ENCODE data around the gene MED27. TPM values are rescaled to one million over a fixed set of nuclear protein-coding genes. Genes with fewer than 3 reads are reported as not detected.

MED27 gene
- total and polyA plus RNA-seq, 2 of the 4 experiments (the other 2 are of a cell fraction), result 50.2 to 63.4 TPM

DNA sequence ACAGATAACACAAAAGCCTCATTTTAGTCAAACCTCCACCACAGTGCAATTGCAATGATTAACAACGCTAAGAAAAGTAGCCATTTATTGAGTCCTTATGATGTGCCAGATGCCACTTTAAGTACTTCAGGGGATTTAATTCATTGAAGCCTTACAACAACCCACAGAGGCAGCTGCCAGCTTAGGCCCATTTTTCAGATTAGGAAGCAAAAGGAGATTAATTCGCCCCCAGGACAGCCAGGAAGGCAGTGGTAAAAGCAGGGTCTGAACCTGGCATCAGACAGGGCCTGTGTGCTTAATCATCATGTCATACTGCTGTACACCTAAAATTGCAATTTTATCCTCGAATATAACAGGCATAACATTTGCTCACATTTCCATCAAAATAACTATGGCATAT, 23.9 kb downstream of the MED27 start:
- H4K20me1 ChIP-seq (ENCODE audit: insufficient read depth, low read length), result peaks cover 41% of the 10 kb centered on the region
- no peak overlapping the region for H4K91ac ChIP-seq (ENCODE audit: insufficient read depth, low read depth, low read length)
- H2BK5ac ChIP-seq (ENCODE audit: low read depth, low read length, poor library complexity, severe bottlenecking), result no peak overlapping the region
- H3K9me1 ChIP-seq (ENCODE audit: insufficient read depth, low read length), result peaks cover 9% of the 10 kb centered on the region; the same call in 1 of the 2 replicates
- dilution Hi-C loops (cut with HindIII; ENCODE audit: low sequenced_read_pairs, unreplicated experiment) (no loop called here), intact Hi-C loops (cut with micrococcal nuclease) (no loop called here), in situ Hi-C loops (cut with MboI; ENCODE audit: low sequenced_read_pairs) (no loop called here)
- no peaks in the 10 kb centered on the region for H3K9me3 ChIP-seq (ENCODE audit: control insufficient read depth, insufficient read depth, low read length)
- H2AFZ ChIP-seq (replicated peaks; ENCODE audit: low read length, poor library complexity), result no peak overlapping the region
- H3K36me3 ChIP-seq (ENCODE audit: control insufficient read depth, insufficient read depth, low read length), result peaks cover 5% of the 10 kb centered on the region; the same call in 1 of the 2 replicates
- no peak overlapping the region for H2BK120ac ChIP-seq (ENCODE audit: low read depth, low read length)
- H2BK15ac ChIP-seq (ENCODE audit: low read depth, low read length), result no peak overlapping the region
- no peaks in the 10 kb centered on the region for H3K4me1 ChIP-seq (ENCODE audit: control insufficient read depth, insufficient read depth, low read length)
- WGBS, 2 experiments (ENCODE audit: extremely low coverage in 2 of 2, insufficient read length in 1 of 2), result 92% methylated on average over 2 of the region's 3 CpGs; no CpG with 5 or more reads in 1 of the 2 experiments
- H3K23ac ChIP-seq (ENCODE audit: low read depth, low read length), result no peak overlapping the region
- no peak overlapping the region for H3K27ac ChIP-seq (ENCODE audit: insufficient read depth, low read length)
- no peak overlapping the region for H2AK5ac ChIP-seq (ENCODE audit: low read depth, low read length)
- H3K14ac ChIP-seq (replicated peaks; ENCODE audit: low read depth, low read length), result no peak overlapping the region
- H3K4me2 ChIP-seq (ENCODE audit: low read depth, low read length), result no peak overlapping the region
- no peak overlapping the region for H3K56ac ChIP-seq (ENCODE audit: extremely low read depth, insufficient read depth, low read length)
- no peak for DNase-seq
- TF ChIP-seq NFE2L2 (IDR thresholded peaks at IDR 0.05; ENCODE audit: low read depth, low read length) (no peak), CHD1 (IDR thresholded peaks at IDR 0.05; ENCODE audit: low read depth, low read length) (no peak), POLR2A (IDR thresholded peaks at IDR 0.05; ENCODE audit: low read depth, low read length) (no peak), RCOR1 (IDR thresholded peaks at IDR 0.05; ENCODE audit: insufficient replicate concordance, low read length) (no peak), FOS (IDR thresholded peaks at IDR 0.05; ENCODE audit: low read depth, low read length) (no peak), RFX5 (IDR thresholded peaks at IDR 0.05; ENCODE audit: low read depth, low read length) (no peak), BHLHE40 (IDR thresholded peaks at IDR 0.05; ENCODE audit: low read depth, low read length) (no peak), SMC3 (IDR thresholded peaks at IDR 0.05; ENCODE audit: low read depth, low read length) (no peak), MAFK (IDR thresholded peaks at IDR 0.05; ENCODE audit: low read depth, low read length) (no peak), RAD21 (IDR thresholded peaks at IDR 0.05; ENCODE audit: low read length) (no peak), MAZ (IDR thresholded peaks at IDR 0.05; ENCODE audit: borderline replicate concordance, low read depth, low read length) (no peak), MXI1 (IDR thresholded peaks at IDR 0.05; ENCODE audit: borderline replicate concordance, low read depth, low read length) (no peak), CEBPB (IDR thresholded peaks at IDR 0.05; ENCODE audit: low read depth, low read length) (no peak)
- TF ChIP-seq, protein P1, sequence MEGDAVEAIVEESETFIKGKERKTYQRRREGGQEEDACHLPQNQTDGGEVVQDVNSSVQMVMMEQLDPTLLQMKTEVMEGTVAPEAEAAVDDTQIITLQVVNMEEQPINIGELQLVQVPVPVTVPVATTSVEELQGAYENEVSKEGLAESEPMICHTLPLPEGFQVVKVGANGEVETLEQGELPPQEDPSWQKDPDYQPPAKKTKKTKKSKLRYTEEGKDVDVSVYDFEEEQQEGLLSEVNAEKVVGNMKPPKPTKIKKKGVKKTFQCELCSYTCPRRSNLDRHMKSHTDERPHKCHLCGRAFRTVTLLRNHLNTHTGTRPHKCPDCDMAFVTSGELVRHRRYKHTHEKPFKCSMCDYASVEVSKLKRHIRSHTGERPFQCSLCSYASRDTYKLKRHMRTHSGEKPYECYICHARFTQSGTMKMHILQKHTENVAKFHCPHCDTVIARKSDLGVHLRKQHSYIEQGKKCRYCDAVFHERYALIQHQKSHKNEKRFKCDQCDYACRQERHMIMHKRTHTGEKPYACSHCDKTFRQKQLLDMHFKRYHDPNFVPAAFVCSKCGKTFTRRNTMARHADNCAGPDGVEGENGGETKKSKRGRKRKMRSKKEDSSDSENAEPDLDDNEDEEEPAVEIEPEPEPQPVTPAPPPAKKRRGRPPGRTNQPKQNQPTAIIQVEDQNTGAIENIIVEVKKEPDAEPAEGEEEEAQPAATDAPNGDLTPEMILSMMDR (conservative IDR thresholded peaks at IDR 0.05; ENCODE audit: low read depth, low read length), result no peak
- TF ChIP-seq, protein P2, sequence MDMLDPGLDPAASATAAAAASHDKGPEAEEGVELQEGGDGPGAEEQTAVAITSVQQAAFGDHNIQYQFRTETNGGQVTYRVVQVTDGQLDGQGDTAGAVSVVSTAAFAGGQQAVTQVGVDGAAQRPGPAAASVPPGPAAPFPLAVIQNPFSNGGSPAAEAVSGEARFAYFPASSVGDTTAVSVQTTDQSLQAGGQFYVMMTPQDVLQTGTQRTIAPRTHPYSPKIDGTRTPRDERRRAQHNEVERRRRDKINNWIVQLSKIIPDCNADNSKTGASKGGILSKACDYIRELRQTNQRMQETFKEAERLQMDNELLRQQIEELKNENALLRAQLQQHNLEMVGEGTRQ (IDR thresholded peaks at IDR 0.05; ENCODE audit: low read depth, low read length), result no peak
- TF ChIP-seq, protein P3, sequence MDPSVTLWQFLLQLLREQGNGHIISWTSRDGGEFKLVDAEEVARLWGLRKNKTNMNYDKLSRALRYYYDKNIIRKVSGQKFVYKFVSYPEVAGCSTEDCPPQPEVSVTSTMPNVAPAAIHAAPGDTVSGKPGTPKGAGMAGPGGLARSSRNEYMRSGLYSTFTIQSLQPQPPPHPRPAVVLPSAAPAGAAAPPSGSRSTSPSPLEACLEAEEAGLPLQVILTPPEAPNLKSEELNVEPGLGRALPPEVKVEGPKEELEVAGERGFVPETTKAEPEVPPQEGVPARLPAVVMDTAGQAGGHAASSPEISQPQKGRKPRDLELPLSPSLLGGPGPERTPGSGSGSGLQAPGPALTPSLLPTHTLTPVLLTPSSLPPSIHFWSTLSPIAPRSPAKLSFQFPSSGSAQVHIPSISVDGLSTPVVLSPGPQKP (IDR thresholded peaks at IDR 0.05; ENCODE audit: borderline replicate concordance, low read depth, low read length), result no peak
- no peak overlapping the region for H3K18ac ChIP-seq (ENCODE audit: low read depth, low read length)
- H4K8ac ChIP-seq (ENCODE audit: low read depth in 2 of 2, low read length in 2 of 2), result no peak overlapping the region
- peaks cover 53 to 86% of the 10 kb centered on the region in 2 experiments for H3K79me1 ChIP-seq (ENCODE audit: low read depth in 1 of 2, low read length in 2 of 2)
- no peak overlapping the region for H4K5ac ChIP-seq (ENCODE audit: low read depth, low read length)
- no peak overlapping the region for H2BK20ac ChIP-seq (ENCODE audit: low read depth, low read length)
- ChIA-PET POLR2A (ENCODE audit: unreplicated experiment) (no interaction called here), CTCF (no interaction called here)
- H3K4me3 ChIP-seq (ENCODE audit: insufficient read depth, low read depth, low read length), result no peak overlapping the region
- H2AK9ac ChIP-seq (replicated peaks; ENCODE audit: low read depth, low read length, poor library complexity), result no peak overlapping the region
- BruUV-seq (replicated peaks), result TSS peak; percentile 21
- H3K4ac ChIP-seq (ENCODE audit: low read depth, low read length), result no peak overlapping the region
- H3K27me3 ChIP-seq (ENCODE audit: control insufficient read depth, insufficient read depth, low read length), result no peaks in the 10 kb centered on the region
- no peak overlapping the region for H3K9ac ChIP-seq (ENCODE audit: low read depth, low read length)
- no peak for ATAC-seq (ENCODE audit: low read depth)
